Neural cell (in vitro differentiated cells): ENCODE results near the gene SERPINB4. TPM values are rescaled to one million over a fixed set of nuclear protein-coding genes. Genes with fewer than 3 reads are reported as not detected.

Experiments used
- H2AFZ ChIP-seq: fragments of 200-600, 300-800 bp; sonication (generic), shearing (Covaris generic); 2 replicates; pipeline ENCODE4 v1.6.0; 2014; ENCODE audit warnings: low read depth, mild to moderate bottlenecking, antibody characterized with exemption, low read length, moderate library complexity
- H3F3A ChIP-seq: fragments of 200-600 bp; shearing (Covaris generic); 2 replicates; pipeline ENCODE4 v1.6.1; 2016; ENCODE audit warnings: mild to moderate bottlenecking, moderate library complexity, mixed read lengths, antibody characterized with exemption, low read length; ENCODE audit not compliant: insufficient read depth, poor library complexity, severe bottlenecking
- H3K27ac ChIP-seq: fragments of 200-600, 300-800 bp; sonication (generic), shearing (Covaris generic); 2 replicates; pipeline ENCODE4 v1.5.1; 2014; ENCODE audit warnings: mild to moderate bottlenecking, low read length, moderate library complexity
- H3K27me3 ChIP-seq: fragments of 300-800, 200-600 bp; sonication (generic), shearing (Covaris generic); 2 replicates; pipeline ENCODE4 v1.6.0; 2014; ENCODE audit warnings: mild to moderate bottlenecking, low read depth, low read length, moderate library complexity; ENCODE audit not compliant: insufficient read depth
- H3K36me3 ChIP-seq: fragments of 300-800, 200-600 bp; sonication (generic), shearing (Covaris generic); 2 replicates; pipeline ENCODE4 v1.5.1; 2014; ENCODE audit warnings: mild to moderate bottlenecking, antibody characterized with exemption, low read length, moderate library complexity; ENCODE audit not compliant: insufficient read depth
- H3K4me2 ChIP-seq: fragments of 300-800, 200-600 bp; sonication (generic), shearing (Covaris generic); 2 replicates; pipeline ENCODE4 v1.6.0; 2014; ENCODE audit warnings: mild to moderate bottlenecking, low read length
- H3K4me3 ChIP-seq: fragments of 300-800, 200-600 bp; sonication (generic), shearing (Covaris generic); 2 replicates; pipeline ENCODE4 v1.5.1; 2014; ENCODE audit warnings: mild to moderate bottlenecking, low read length, moderate library complexity
- H3K79me2 ChIP-seq: fragments of 200-600 bp; shearing (Covaris generic); replicated peaks from 2 replicates; pipeline ENCODE4 v1.6.0; 2014; ENCODE audit warnings: mild to moderate bottlenecking, low read length, moderate library complexity; ENCODE audit not compliant: insufficient read depth
- H3K9ac ChIP-seq: fragments of 300-800, 200-600 bp; sonication (generic), shearing (Covaris generic); 2 replicates; pipeline ENCODE4 v1.6.1; 2016; ENCODE audit warnings: mild to moderate bottlenecking, low read length, mixed read lengths
- H3K9me2 ChIP-seq: fragments of 200-600 bp; shearing (Covaris generic); 2 replicates; pipeline ENCODE4 v1.6.1; 2016; ENCODE audit warnings: mild to moderate bottlenecking, low read length, mixed read lengths; ENCODE audit not compliant: insufficient read depth
- H3K9me3 ChIP-seq: fragments of 200-600, 300-800 bp; sonication (generic), shearing (Covaris generic); 2 replicates; pipeline ENCODE4 v1.6.1; 2016; ENCODE audit warnings: mild to moderate bottlenecking, mixed run types, low read length, moderate library complexity, mixed read lengths
- H4K20me1 ChIP-seq: fragments of 200-600 bp; shearing (Covaris generic); 2 replicates; pipeline ENCODE4 v1.6.1; 2016; ENCODE audit warnings: mild to moderate bottlenecking, mixed run types; ENCODE audit not compliant: insufficient read depth
- EP300 ChIP-seq: fragments of 450-650 bp; conservative IDR thresholded peaks from 2 replicates; pipeline ENCODE4 v1.6.1; 2014; ENCODE audit warnings: antibody characterized with exemption, mild to moderate bottlenecking, moderate library complexity; ENCODE audit not compliant: poor library complexity, severe bottlenecking
- EZH2 ChIP-seq: fragments of 200-600, 300-800 bp; shearing (Covaris generic), sonication (generic); IDR thresholded peaks from 2 replicates; pipeline ENCODE4 v1.6.1; 2014; ENCODE audit warnings: antibody characterized with exemption, low read length, borderline replicate concordance, mild to moderate bottlenecking; ENCODE audit not compliant: insufficient read depth, poor library complexity, severe bottlenecking
- MXI1 ChIP-seq: fragments of 450-650 bp; conservative IDR thresholded peaks from 2 replicates; pipeline ENCODE4 v1.6.1; 2014; ENCODE audit warnings: antibody characterized with exemption, mild to moderate bottlenecking; ENCODE audit not compliant: poor library complexity, severe bottlenecking
- POLR2AphosphoS5 ChIP-seq: IDR thresholded peaks from 2 replicates; pipeline ENCODE4 v1.6.1; 2012
- RAD21 ChIP-seq: fragments of 450-650 bp; conservative IDR thresholded peaks from 2 replicates; pipeline ENCODE4 v1.6.1; 2014; ENCODE audit warnings: antibody characterized with exemption, mild to moderate bottlenecking, moderate library complexity
- SMC3 ChIP-seq: fragments of 450-650 bp; conservative IDR thresholded peaks from 2 replicates; pipeline ENCODE4 v1.6.1; 2014; ENCODE audit warnings: antibody characterized with exemption, mild to moderate bottlenecking, moderate library complexity; ENCODE audit not compliant: poor library complexity
- TAF1 ChIP-seq: IDR thresholded peaks from 2 replicates; pipeline ENCODE4 v1.6.1; 2012; ENCODE audit warnings: low read depth
- polyA plus RNA-seq: library from polyadenylated mRNA; depleted of rRNA; stranded (reverse); fragments of >200 nt; gene quantifications from 2 replicates; pipeline ENCODE4 v1.2.3, GENCODE V29; 2014
- TF ChIP-seq, protein P1 (sequence below): IDR thresholded peaks from 2 replicates; pipeline ENCODE4 v1.6.1; 2012; ENCODE audit warnings: borderline replicate concordance
- TF ChIP-seq, protein P2 (sequence below): fragments of 450-650 bp; IDR thresholded peaks from 2 replicates; pipeline ENCODE4 v1.5.1; 2014; ENCODE audit warnings: antibody characterized with exemption, mild to moderate bottlenecking, moderate library complexity; ENCODE audit not compliant: poor library complexity, severe bottlenecking

Gene SERPINB4
- polyA plus RNA-seq, 1 donor from 2014 or later, result not detected

DNA sequence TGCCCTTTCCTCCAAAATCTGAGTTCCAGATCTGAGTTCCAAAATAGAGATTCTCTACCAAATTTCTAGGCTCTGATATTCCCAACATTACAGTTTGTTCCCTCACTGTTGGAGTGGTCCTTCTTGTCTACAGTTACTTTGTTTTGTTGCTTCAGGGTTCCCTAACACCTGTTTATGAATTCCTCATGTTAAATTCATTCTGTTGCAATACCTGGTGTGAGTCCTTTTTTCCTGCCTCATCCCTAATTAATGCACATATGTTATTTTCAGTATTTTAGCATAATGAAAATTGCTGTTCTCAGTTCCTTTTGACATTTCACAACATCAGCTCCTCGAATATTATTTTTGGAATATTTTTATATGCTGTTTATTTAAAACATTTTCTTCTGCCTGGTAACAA is 40.7 kb downstream of the SERPINB4 start:
- Histone ChIP-seq H3K4me2 (no peak overlapping the region), H3F3A (no peaks in the 10 kb centered on the region), H4K20me1 (no peaks in the 10 kb centered on the region), H3K36me3 (no peaks in the 10 kb centered on the region), H3K9me2 (no peaks in the 10 kb centered on the region), H3K27me3 (no peaks in the 10 kb centered on the region), H3K4me3 (no peak overlapping the region), H3K27ac (no peak overlapping the region), H3K79me2 (no peaks in the 10 kb centered on the region), H2AFZ (no peak overlapping the region), H3K9ac (no peak overlapping the region), H3K9me3 (no peaks in the 10 kb centered on the region)
- TF ChIP-seq POLR2AphosphoS5 (no peak), SMC3 (no peak), EP300 (no peak), RAD21 (no peak)

DNA sequence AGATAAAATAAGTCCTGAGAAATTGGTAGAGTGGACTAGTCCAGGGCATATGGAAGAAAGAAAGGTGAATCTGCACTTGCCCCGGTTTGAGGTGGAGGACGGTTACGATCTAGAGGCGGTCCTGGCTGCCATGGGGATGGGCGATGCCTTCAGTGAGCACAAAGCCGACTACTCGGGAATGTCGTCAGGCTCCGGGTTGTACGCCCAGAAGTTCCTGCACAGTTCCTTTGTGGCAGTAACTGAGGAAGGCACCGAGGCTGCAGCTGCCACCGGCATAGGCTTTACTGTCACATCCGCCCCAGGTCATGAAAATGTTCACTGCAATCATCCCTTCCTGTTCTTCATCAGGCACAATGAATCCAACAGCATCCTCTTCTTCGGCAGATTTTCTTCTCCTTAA is 47.1 kb downstream of the SERPINB4 start:
- Histone ChIP-seq H2AFZ (no peak overlapping the region), H3K9me2 (no peaks in the 10 kb centered on the region)

More for the DNA sequence above, 47.1 kb downstream of the SERPINB4 start:
- Histone ChIP-seq H3K9me3 (no peaks in the 10 kb centered on the region), H3K27ac (no peak overlapping the region), H3K4me2 (no peak overlapping the region), H4K20me1 (no peaks in the 10 kb centered on the region), H3K27me3 (no peaks in the 10 kb centered on the region), H3K4me3 (no peak overlapping the region), H3K9ac (no peak overlapping the region), H3K79me2 (no peaks in the 10 kb centered on the region), H3K36me3 (no peaks in the 10 kb centered on the region), H3F3A (no peaks in the 10 kb centered on the region)
- TF ChIP-seq, protein P1, sequence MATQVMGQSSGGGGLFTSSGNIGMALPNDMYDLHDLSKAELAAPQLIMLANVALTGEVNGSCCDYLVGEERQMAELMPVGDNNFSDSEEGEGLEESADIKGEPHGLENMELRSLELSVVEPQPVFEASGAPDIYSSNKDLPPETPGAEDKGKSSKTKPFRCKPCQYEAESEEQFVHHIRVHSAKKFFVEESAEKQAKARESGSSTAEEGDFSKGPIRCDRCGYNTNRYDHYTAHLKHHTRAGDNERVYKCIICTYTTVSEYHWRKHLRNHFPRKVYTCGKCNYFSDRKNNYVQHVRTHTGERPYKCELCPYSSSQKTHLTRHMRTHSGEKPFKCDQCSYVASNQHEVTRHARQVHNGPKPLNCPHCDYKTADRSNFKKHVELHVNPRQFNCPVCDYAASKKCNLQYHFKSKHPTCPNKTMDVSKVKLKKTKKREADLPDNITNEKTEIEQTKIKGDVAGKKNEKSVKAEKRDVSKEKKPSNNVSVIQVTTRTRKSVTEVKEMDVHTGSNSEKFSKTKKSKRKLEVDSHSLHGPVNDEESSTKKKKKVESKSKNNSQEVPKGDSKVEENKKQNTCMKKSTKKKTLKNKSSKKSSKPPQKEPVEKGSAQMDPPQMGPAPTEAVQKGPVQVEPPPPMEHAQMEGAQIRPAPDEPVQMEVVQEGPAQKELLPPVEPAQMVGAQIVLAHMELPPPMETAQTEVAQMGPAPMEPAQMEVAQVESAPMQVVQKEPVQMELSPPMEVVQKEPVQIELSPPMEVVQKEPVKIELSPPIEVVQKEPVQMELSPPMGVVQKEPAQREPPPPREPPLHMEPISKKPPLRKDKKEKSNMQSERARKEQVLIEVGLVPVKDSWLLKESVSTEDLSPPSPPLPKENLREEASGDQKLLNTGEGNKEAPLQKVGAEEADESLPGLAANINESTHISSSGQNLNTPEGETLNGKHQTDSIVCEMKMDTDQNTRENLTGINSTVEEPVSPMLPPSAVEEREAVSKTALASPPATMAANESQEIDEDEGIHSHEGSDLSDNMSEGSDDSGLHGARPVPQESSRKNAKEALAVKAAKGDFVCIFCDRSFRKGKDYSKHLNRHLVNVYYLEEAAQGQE, result no peak
- no peak for TF ChIP-seq EZH2
- TF ChIP-seq EP300, result no peak
- TF ChIP-seq, protein P2, sequence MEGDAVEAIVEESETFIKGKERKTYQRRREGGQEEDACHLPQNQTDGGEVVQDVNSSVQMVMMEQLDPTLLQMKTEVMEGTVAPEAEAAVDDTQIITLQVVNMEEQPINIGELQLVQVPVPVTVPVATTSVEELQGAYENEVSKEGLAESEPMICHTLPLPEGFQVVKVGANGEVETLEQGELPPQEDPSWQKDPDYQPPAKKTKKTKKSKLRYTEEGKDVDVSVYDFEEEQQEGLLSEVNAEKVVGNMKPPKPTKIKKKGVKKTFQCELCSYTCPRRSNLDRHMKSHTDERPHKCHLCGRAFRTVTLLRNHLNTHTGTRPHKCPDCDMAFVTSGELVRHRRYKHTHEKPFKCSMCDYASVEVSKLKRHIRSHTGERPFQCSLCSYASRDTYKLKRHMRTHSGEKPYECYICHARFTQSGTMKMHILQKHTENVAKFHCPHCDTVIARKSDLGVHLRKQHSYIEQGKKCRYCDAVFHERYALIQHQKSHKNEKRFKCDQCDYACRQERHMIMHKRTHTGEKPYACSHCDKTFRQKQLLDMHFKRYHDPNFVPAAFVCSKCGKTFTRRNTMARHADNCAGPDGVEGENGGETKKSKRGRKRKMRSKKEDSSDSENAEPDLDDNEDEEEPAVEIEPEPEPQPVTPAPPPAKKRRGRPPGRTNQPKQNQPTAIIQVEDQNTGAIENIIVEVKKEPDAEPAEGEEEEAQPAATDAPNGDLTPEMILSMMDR, result no peak
- no peak for TF ChIP-seq MXI1
- no peak for TF ChIP-seq RAD21
- no peak for TF ChIP-seq POLR2AphosphoS5
- TF ChIP-seq SMC3, result no peak
- no peak for TF ChIP-seq TAF1
